ENCODE data around the gene DLX1. TPM values are rescaled to one million over a fixed set of nuclear protein-coding genes. Genes with fewer than 3 reads are reported as not detected.
"Not testable (repeated sequence)": the region's sequence is repeated elsewhere in the genome, so short reads cannot be mapped to it uniquely, and the experiment has no call there.

DLX1 gene
- total RNA-seq, 1 donor from 2014 or later: 0.61 TPM

DNA sequence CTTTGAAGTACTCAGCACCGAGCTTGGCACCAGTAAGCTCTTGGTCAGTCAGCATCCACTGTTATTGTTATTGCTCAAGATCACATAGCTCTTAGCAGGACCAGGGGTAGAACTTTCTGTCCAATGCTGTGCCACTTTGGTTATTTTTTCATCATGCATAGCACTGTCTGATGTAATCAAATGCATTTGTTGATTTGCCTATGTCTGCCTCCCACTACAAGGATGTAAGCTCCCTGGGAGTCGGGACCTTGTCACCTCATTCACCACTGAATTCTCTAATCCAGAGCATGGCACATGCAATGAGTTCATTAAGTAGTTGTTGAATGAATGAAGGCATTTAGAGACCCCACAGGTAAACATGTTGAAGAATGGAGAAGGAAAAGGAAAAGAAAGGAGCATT is 29.0 kb upstream of the DLX1 start:
- Mint-ChIP-seq H3K36me3 (ENCODE audit: unreplicated experiment) (no peaks in the 10 kb centered on the region), H3K27ac (ENCODE audit: unreplicated experiment) (no peak overlapping the region), H3K4me3 (ENCODE audit: unreplicated experiment) (no peak overlapping the region), H3K4me1 (ENCODE audit: low read depth, unreplicated experiment) (peaks cover 4% of the 10 kb centered on the region), H3K27me3 (ENCODE audit: unreplicated experiment) (no peaks in the 10 kb centered on the region), H3K9me3 (ENCODE audit: unreplicated experiment) (no peaks in the 10 kb centered on the region)
- TF ChIP-seq, protein P1, sequence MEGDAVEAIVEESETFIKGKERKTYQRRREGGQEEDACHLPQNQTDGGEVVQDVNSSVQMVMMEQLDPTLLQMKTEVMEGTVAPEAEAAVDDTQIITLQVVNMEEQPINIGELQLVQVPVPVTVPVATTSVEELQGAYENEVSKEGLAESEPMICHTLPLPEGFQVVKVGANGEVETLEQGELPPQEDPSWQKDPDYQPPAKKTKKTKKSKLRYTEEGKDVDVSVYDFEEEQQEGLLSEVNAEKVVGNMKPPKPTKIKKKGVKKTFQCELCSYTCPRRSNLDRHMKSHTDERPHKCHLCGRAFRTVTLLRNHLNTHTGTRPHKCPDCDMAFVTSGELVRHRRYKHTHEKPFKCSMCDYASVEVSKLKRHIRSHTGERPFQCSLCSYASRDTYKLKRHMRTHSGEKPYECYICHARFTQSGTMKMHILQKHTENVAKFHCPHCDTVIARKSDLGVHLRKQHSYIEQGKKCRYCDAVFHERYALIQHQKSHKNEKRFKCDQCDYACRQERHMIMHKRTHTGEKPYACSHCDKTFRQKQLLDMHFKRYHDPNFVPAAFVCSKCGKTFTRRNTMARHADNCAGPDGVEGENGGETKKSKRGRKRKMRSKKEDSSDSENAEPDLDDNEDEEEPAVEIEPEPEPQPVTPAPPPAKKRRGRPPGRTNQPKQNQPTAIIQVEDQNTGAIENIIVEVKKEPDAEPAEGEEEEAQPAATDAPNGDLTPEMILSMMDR (IDR thresholded peaks at IDR 0.05; ENCODE audit: partially characterized antibody, unreplicated experiment): no peak
- no peak for DNase-seq

DNA sequence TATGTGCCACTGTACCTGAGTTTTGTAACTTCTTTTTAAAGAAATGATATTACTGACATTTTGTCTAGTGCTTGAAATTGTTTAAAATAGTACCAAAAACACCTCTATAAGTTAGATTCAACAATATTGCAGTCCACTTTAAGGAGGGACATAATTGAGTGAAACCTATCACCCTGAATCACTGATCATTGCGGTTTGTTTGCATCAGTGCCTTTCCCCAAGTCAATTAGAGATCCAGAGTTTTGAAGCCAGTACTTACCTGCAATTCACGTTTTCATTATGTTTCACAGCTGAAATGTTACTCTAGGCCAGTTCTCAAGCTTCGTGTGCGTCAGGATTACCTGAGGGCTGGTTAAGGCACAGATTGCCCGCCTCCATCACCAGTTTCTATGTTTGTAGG is 26.6 kb upstream of the DLX1 start:
- no peaks in the 10 kb centered on the region for H3K36me3 Mint-ChIP-seq (ENCODE audit: unreplicated experiment)
- no peak overlapping the region for H3K27ac Mint-ChIP-seq (ENCODE audit: unreplicated experiment)
- DNase-seq: no peak
- H3K27me3 Mint-ChIP-seq (ENCODE audit: unreplicated experiment): no peaks in the 10 kb centered on the region
- TF ChIP-seq, protein P1 (IDR thresholded peaks at IDR 0.05; ENCODE audit: partially characterized antibody, unreplicated experiment): no peak
- peaks cover 3% of the 10 kb centered on the region for H3K4me1 Mint-ChIP-seq (ENCODE audit: low read depth, unreplicated experiment)
- no peaks in the 10 kb centered on the region for H3K9me3 Mint-ChIP-seq (ENCODE audit: unreplicated experiment)
- no peak overlapping the region for H3K4me3 Mint-ChIP-seq (ENCODE audit: unreplicated experiment)

DNA sequence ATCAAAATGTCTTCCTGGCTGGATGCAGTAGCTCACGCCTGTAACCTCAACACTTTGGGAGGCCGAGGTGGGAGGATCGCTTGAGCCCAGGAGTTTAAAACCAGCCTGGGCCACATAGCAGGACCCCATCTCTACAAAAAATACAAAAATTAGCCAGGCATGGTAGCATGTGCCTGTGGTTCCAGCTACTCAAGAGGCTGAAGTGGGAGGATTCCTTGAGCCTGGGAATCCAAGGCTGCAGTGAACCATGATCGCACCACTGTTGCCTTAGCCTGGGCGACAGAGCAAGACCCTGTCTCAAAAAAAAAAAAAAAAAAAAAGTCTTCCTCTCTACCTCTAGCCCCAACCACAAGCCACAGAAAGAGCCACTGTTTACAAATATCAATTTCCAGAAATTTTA is 25.2 kb upstream of the DLX1 start:
- not testable (repeated sequence) for H3K27ac Mint-ChIP-seq (ENCODE audit: unreplicated experiment); H3K4me1 Mint-ChIP-seq (ENCODE audit: low read depth, unreplicated experiment); H3K9me3 Mint-ChIP-seq (ENCODE audit: unreplicated experiment); H3K27me3 Mint-ChIP-seq (ENCODE audit: unreplicated experiment); H3K4me3 Mint-ChIP-seq (ENCODE audit: unreplicated experiment); DNase-seq; H3K36me3 Mint-ChIP-seq (ENCODE audit: unreplicated experiment)

DNA sequence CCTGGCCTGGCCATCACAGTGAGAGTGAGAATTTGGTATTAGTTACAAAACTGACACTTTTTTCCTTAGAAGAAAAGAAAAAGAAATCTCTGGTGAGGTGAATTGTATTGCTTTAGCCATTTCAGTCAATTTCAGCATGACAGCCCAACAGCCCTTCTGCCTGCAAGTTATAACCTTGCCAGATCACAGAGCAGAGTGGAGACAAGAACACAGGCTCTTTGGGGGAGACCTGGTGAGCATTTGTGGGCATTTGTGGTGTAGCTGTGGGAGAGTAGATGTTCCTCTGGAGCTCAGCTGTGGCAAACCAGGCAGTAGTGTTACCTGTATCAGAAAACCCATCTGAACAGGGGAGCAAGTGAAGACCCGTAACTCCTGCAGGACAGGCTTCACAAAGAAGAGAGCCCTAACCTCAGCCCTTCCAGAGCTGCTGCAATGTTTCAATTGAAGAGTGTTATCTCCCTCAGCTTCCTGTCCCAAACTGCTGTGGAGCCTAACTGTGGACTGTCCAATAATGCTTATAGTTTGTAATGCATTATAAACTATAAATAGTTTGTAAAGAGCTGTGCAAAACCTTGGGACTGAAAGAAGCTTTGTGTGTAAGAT is 22.8 kb upstream of the DLX1 start:
- no peak for DNase-seq
- Mint-ChIP-seq H3K4me3 (ENCODE audit: unreplicated experiment) (no peak overlapping the region), H3K4me1 (ENCODE audit: low read depth, unreplicated experiment) (peaks cover 10% of the 10 kb centered on the region), H3K27me3 (ENCODE audit: unreplicated experiment) (no peaks in the 10 kb centered on the region), H3K36me3 (ENCODE audit: unreplicated experiment) (no peaks in the 10 kb centered on the region), H3K9me3 (ENCODE audit: unreplicated experiment) (peaks cover 1% of the 10 kb centered on the region), H3K27ac (ENCODE audit: unreplicated experiment) (no peak overlapping the region)
- TF ChIP-seq, protein P1 (IDR thresholded peaks at IDR 0.05; ENCODE audit: partially characterized antibody, unreplicated experiment): no peak

DNA sequence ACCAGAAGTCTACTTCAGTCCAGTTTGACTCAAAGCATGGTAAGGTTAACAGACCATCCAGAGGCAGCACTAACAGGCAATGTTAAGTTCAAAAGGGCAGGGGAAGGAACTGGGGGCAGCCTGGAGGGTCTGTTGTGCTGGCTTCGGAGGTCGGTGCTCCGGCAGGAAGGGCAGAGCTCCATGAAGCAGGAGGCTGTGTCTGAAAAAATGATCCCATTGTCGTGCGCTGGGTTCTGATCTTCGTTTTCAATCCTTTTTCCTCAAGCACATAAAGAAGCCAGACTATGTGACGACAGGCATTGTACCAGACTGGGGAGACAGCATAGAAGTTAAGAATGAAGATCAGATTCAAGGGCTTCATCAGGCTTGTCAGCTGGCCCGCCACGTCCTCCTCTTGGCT is 21.9 kb upstream of the DLX1 start:
- Mint-ChIP-seq H3K27ac (ENCODE audit: unreplicated experiment) (no peak overlapping the region), H3K4me1 (ENCODE audit: low read depth, unreplicated experiment) (peaks cover 10% of the 10 kb centered on the region), H3K4me3 (ENCODE audit: unreplicated experiment) (no peak overlapping the region), H3K27me3 (ENCODE audit: unreplicated experiment) (no peaks in the 10 kb centered on the region), H3K9me3 (ENCODE audit: unreplicated experiment) (peaks cover 1% of the 10 kb centered on the region), H3K36me3 (ENCODE audit: unreplicated experiment) (no peaks in the 10 kb centered on the region)
- TF ChIP-seq, protein P1 (IDR thresholded peaks at IDR 0.05; ENCODE audit: partially characterized antibody, unreplicated experiment): no peak
- DNase-seq: no peak

All from glutamatergic neuron (in vitro differentiated cells).